Upper lobe of right lung (tissue), 1 donor: Measurements from ENCODE around the gene TBL1Y. TPM values are rescaled to one million over a fixed set of nuclear protein-coding genes. Genes with fewer than 3 reads are reported as not detected.
"Not testable (repeated sequence)": the region's sequence is repeated elsewhere in the genome, so short reads cannot be mapped to it uniquely, and the experiment has no call there.

Source experiments
- ATAC-seq: fragments of 200-7000 bp; cut with Tn5 transposase; one replicate; pipeline ENCODE4 v1.9.1; 2020; ENCODE audit warnings: mild to moderate bottlenecking, moderate library complexity
- DNase-seq: peaks from one replicate; pipeline ENCODE4 v3.0.0-alpha.2; 2020
- H3K27ac ChIP-seq: fragments of 200-600 bp; one replicate; pipeline ENCODE4 v1.8.0; 2022
- H3K27me3 ChIP-seq: fragments of 200-600 bp; one replicate; pipeline ENCODE4 v1.8.0; 2022; ENCODE audit warnings: mild to moderate bottlenecking
- H3K36me3 ChIP-seq: fragments of 200-600 bp; one replicate; pipeline ENCODE4 v1.8.0; 2022
- H3K4me1 ChIP-seq: fragments of 200-600 bp; one replicate; pipeline ENCODE4 v1.8.0; 2022
- H3K4me3 ChIP-seq: fragments of 200-600 bp; one replicate; pipeline ENCODE4 v1.8.0; 2022; ENCODE audit warnings: mild to moderate bottlenecking
- H3K9me3 ChIP-seq: fragments of 200-600 bp; one replicate; pipeline ENCODE4 v1.8.0; 2022
- CTCF ChIP-seq: fragments of 200-600 bp; IDR thresholded peaks from one replicate; pipeline ENCODE4 v1.8.0; 2022; ENCODE audit warnings: antibody characterized with exemption
- intact Hi-C: fragments of 100-400 bp; cut with DNase I; formaldehyde crosslinking; loops from one replicate; pipeline ENCODE4 v1.11.0; 2022
- total RNA-seq: library from RNA; stranded (reverse); fragmentation: NEBNext Ultra II Directional; extraction: Animal tissue kit (Norgen Biotek cat#: 25700); gene quantifications from one replicate; pipeline ENCODE4 v1.2.1, GENCODE V29; 2021
- donor health status: DM: no; HTN: yes; CAD: no; lungs with severe emphysema.

The TBL1Y gene
- total RNA-seq, 1 donor from 2014 or later: 2.1 TPM

GRCh38 chrY:7040662-7041061 is 130.2 kb downstream of the TBL1Y start:
- intact Hi-C loops: no loop called here
- Histone ChIP-seq H3K36me3 (no peaks in the 10 kb centered on the region), H3K4me3 (no peak overlapping the region), H3K27ac (no peak overlapping the region), H3K9me3 (no peaks in the 10 kb centered on the region), H3K27me3 (no peaks in the 10 kb centered on the region), H3K4me1 (no peaks in the 10 kb centered on the region)
- no peak for DNase-seq
- ATAC-seq: no peak
- TF ChIP-seq CTCF: no peak

DNA sequence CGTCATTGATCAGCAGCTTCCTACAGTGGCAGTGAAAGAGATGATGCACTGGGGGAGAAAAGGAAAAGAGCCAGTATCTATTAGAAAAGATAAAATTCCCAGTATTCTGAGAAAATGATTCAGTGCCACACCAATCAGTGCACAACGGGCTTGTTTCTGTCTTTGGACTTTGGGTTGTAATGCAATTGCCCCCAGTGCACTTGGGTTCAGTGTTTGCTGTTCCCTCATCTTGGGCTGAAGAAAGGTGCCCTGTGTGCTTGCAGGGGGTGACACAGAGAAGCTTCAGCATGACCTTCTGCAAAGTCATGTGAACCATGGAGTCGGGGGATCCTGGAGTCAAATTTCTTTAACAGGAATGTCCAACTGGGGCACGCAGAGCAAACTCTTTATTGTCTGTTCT is 131.5 kb downstream of the TBL1Y start:
- DNase-seq: no peak
- no peaks in the 10 kb centered on the region for H3K4me1 ChIP-seq
- no peak for TF ChIP-seq CTCF

GRCh38 chrY:7052461-7052860 is 142.0 kb downstream of the TBL1Y start:
- H3K27ac ChIP-seq, DNase-seq: not testable (repeated sequence)

More for the DNA sequence above, 131.5 kb downstream of the TBL1Y start:
- no peaks in the 10 kb centered on the region for H3K27me3 ChIP-seq
- H3K36me3 ChIP-seq: no peaks in the 10 kb centered on the region
- H3K9me3 ChIP-seq: no peaks in the 10 kb centered on the region
- no peak for ATAC-seq
- no peak overlapping the region for H3K27ac ChIP-seq
- intact Hi-C loops: no loop called here
- H3K4me3 ChIP-seq: no peak overlapping the region

GRCh38 chrY:7056886-7057285 is 146.4 kb downstream of the TBL1Y start:
- ATAC-seq (no peak), DNase-seq (no peak)
- H3K4me3 ChIP-seq: no peak overlapping the region
- H3K4me1 ChIP-seq: no peaks in the 10 kb centered on the region
- H3K36me3 ChIP-seq: no peaks in the 10 kb centered on the region
- no peaks in the 10 kb centered on the region for H3K27me3 ChIP-seq
- H3K9me3 ChIP-seq: no peaks in the 10 kb centered on the region
- no peak for TF ChIP-seq CTCF
- intact Hi-C loops: no loop called here
- H3K27ac ChIP-seq: no peak overlapping the region

More at GRCh38 chrY:7052461-7052860, 142.0 kb downstream of the TBL1Y start:
- ATAC-seq, H3K36me3 ChIP-seq, H3K9me3 ChIP-seq, intact Hi-C loops, H3K27me3 ChIP-seq, H3K4me3 ChIP-seq, H3K4me1 ChIP-seq: not testable (repeated sequence)

DNA sequence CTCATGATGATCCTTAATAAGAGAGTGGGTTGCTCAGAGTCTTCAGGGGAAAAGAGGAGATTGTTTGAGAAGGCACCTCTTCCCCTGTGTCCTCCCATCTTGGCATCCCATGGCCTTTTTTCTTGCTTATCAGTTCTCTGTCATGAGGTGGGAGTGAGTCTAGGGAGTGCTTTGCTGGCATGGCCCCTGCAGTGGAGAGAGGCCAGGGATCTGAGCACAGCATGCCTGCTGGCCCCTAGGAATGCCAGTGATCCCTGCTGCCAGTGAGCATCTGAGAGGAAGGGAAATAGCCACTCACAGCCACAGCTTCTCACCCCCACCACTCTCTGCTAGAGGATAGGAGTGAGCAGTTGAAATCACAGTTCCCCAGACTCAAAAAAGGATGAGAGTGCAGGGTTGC is 168.2 kb downstream of the TBL1Y start:
- DNase-seq (no peak), ATAC-seq (no peak)
- no peak for TF ChIP-seq CTCF
- H3K4me3 ChIP-seq: no peak overlapping the region
- H3K36me3 ChIP-seq: no peaks in the 10 kb centered on the region
- H3K27me3 ChIP-seq: no peaks in the 10 kb centered on the region
- no peaks in the 10 kb centered on the region for H3K9me3 ChIP-seq
- no peak overlapping the region for H3K27ac ChIP-seq
- H3K4me1 ChIP-seq: no peaks in the 10 kb centered on the region
- intact Hi-C loops: no loop called here

GRCh38 chrY:7080548-7080947 is 170.1 kb downstream of the TBL1Y start:
- H3K27ac ChIP-seq, H3K4me3 ChIP-seq, DNase-seq, H3K9me3 ChIP-seq, intact Hi-C loops, H3K36me3 ChIP-seq, H3K27me3 ChIP-seq, H3K4me1 ChIP-seq, ATAC-seq: not testable (repeated sequence)

GRCh38 chrY:7085606-7086005 is 175.1 kb downstream of the TBL1Y start:
- H3K27me3 ChIP-seq: no peaks in the 10 kb centered on the region

More at GRCh38 chrY:7085606-7086005, 175.1 kb downstream of the TBL1Y start:
- Histone ChIP-seq H3K4me1 (no peaks in the 10 kb centered on the region), H3K4me3 (no peak overlapping the region), H3K9me3 (no peaks in the 10 kb centered on the region), H3K36me3 (no peaks in the 10 kb centered on the region), H3K27ac (no peak overlapping the region)
- ATAC-seq (peak; percentile 93), DNase-seq (peak; percentile 81)
- TF ChIP-seq CTCF: peak; percentile 70
- intact Hi-C loops: no loop called here
